HepG2 (cell line): ENCODE results near the gene IQSEC1. TPM values are rescaled to one million over a fixed set of nuclear protein-coding genes. Genes with fewer than 3 reads are reported as not detected.

Experiments used
- ASH2L ChIP-seq: fragments of 300-600, 200-600 bp; sonication (generic); IDR thresholded peaks from 2 replicates; pipeline ENCODE4 v1.7.0; 2017; ENCODE audit warnings: low read depth, mild to moderate bottlenecking, moderate library complexity, mixed read lengths, low read length; ENCODE audit not compliant: insufficient read length
- NR2F1 ChIP-seq, 2 experiments: fragments of 450-650 bp in 1 of 2; formaldehyde crosslinking in 1 of 2; IDR thresholded peaks; 2 replicates each; pipeline versions ENCODE4 v1.5.0 to v1.6.1; 2016 to 2020; ENCODE audit warnings: mild to moderate bottlenecking in 1 of 2, missing compliant biosample characterization in 1 of 2, missing genetic modification reagents in 1 of 2, moderate library complexity in 1 of 2
- SP5 ChIP-seq: IDR thresholded peaks from 2 replicates; pipeline ENCODE4 v1.6.1; 2016; ENCODE audit warnings: low read depth, borderline replicate concordance
- YY1 ChIP-seq: IDR thresholded peaks from 2 replicates; pipeline ENCODE4 v1.6.1; 2011; ENCODE audit warnings: low read length, low read depth, moderate library complexity, mild to moderate bottlenecking; ENCODE audit not compliant: insufficient read depth, insufficient replicate concordance
- ZBTB3 ChIP-seq: sonication (generic); formaldehyde crosslinking; IDR thresholded peaks from 2 replicates; pipeline ENCODE4 v1.4.0; 2020; ENCODE audit warnings: low read depth, mild to moderate bottlenecking, moderate library complexity, missing genetic modification reagents, borderline replicate concordance
- ZNF12 ChIP-seq: sonication (generic); formaldehyde crosslinking; IDR thresholded peaks from 2 replicates; pipeline ENCODE4 v1.5.0; 2020; ENCODE audit warnings: missing genetic modification reagents
- ZNF577 ChIP-seq: sonication (generic); formaldehyde crosslinking; IDR thresholded peaks from 2 replicates; pipeline ENCODE4 v1.4.0; 2020; ENCODE audit warnings: mild to moderate bottlenecking, low read depth, missing genetic modification reagents, borderline replicate concordance
- polyA plus RNA-seq, 8 experiments: library from polyadenylated mRNA; depleted of rRNA in 3 of 8; stranded (reverse) in 7 of 8; unstranded in 1 of 8; fragments of >200 nt; fragmentation: Illumina TruSeq in 4 of 8; extraction: Trizol in 4 of 8; gene quantifications; 2 replicates each; pipeline versions ENCODE4 v1.2.1 to v1.2.3, GENCODE V29; 2011 to 2016; ENCODE audit warnings: low read depth in 4 of 8, missing spikeins in 1 of 8, mixed read lengths in 1 of 8; ENCODE audit not compliant: insufficient read depth in 1 of 8
- total RNA-seq, 5 experiments: library from RNA; depleted of rRNA; stranded (reverse); fragments of >200 nt; fragmentation: Illumina TruSeq; extraction: Trizol; gene quantifications; 2 replicates each; pipeline ENCODE4 v1.2.3, GENCODE V29; 2016; ENCODE audit warnings: low read depth in 1 of 5
- TF ChIP-seq, protein P1 (sequence below), 2 experiments: sonication (generic) in 1 of 2; formaldehyde crosslinking in 1 of 2; IDR thresholded peaks; 2 replicates each; pipeline versions ENCODE4 v1.4.0 to v1.6.1; 2016 to 2020; ENCODE audit warnings: borderline replicate concordance in 1 of 2, low read depth in 1 of 2, mild to moderate bottlenecking in 1 of 2, missing genetic modification reagents in 1 of 2
- TF ChIP-seq, protein P2 (sequence below): sonication (generic); formaldehyde crosslinking; IDR thresholded peaks from 2 replicates; pipeline ENCODE4 v1.5.0; 2020; ENCODE audit warnings: mild to moderate bottlenecking, missing genetic modification reagents, borderline replicate concordance
- TF ChIP-seq, protein P3 (sequence below): sonication (generic); formaldehyde crosslinking; IDR thresholded peaks from 2 replicates; pipeline ENCODE4 v1.8.0; 2022; ENCODE audit warnings: mild to moderate bottlenecking, missing genetic modification reagents, borderline replicate concordance
- TF ChIP-seq, protein P4 (sequence below): sonication (generic); formaldehyde crosslinking; IDR thresholded peaks from 2 replicates; pipeline ENCODE4 v1.8.1; 2023; ENCODE audit warnings: mild to moderate bottlenecking, moderate library complexity, missing genetic modification reagents

The IQSEC1 gene
- total and polyA plus RNA-seq, 2 of the 13 experiments (the other 11 are each of a cell fraction or from before 2014, with no cell fraction given), result 17.4 to 20.2 TPM

DNA sequence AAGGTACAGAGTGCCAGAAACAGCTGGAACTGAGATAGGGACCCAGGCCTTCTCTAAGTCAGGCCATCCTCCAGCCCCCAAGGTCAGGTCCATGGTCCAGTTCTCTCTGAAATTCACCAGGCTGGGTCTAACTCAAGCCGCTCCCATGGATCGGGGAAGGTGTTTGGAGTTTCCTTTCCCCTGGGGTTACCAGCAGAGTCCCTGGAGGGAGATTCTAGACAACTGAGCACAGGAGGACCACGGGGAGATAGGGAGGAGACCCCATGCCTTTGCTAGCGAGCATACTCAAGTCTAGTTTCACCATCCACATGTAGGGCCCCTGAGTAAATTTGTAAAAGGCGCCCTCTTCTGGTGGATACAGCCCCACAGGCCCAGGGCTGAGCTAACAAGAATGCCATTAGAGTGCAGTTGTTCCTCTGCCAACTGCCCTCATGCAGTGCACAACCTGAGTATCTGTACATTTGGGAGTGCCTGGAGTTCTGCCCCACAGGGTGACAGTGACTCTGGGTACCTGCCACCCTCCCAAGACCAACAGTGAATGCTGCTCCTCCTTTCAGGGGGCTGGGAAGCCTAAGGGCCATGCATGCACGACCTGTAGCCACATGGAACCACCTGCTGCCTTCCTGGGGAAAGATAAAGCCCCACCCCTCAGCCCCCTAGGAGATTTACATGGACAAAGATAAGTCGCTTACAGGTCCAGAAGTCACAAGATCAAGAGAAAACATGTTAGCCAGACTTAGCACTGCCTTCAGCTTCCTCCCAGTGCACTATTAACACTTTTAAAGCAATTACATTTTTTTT lies 89.0 kb downstream of the IQSEC1 start (continued):
- TF ChIP-seq, protein P1, sequence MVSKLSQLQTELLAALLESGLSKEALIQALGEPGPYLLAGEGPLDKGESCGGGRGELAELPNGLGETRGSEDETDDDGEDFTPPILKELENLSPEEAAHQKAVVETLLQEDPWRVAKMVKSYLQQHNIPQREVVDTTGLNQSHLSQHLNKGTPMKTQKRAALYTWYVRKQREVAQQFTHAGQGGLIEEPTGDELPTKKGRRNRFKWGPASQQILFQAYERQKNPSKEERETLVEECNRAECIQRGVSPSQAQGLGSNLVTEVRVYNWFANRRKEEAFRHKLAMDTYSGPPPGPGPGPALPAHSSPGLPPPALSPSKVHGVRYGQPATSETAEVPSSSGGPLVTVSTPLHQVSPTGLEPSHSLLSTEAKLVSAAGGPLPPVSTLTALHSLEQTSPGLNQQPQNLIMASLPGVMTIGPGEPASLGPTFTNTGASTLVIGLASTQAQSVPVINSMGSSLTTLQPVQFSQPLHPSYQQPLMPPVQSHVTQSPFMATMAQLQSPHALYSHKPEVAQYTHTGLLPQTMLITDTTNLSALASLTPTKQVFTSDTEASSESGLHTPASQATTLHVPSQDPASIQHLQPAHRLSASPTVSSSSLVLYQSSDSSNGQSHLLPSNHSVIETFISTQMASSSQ (IDR thresholded peaks at IDR 0.05; ENCODE audit: low read depth), result no peak
- TF ChIP-seq, protein P1 (CRISPR knock-in tag; IDR thresholded peaks at IDR 0.05; ENCODE audit: borderline replicate concordance), result no peak
- TF ChIP-seq, protein P2, sequence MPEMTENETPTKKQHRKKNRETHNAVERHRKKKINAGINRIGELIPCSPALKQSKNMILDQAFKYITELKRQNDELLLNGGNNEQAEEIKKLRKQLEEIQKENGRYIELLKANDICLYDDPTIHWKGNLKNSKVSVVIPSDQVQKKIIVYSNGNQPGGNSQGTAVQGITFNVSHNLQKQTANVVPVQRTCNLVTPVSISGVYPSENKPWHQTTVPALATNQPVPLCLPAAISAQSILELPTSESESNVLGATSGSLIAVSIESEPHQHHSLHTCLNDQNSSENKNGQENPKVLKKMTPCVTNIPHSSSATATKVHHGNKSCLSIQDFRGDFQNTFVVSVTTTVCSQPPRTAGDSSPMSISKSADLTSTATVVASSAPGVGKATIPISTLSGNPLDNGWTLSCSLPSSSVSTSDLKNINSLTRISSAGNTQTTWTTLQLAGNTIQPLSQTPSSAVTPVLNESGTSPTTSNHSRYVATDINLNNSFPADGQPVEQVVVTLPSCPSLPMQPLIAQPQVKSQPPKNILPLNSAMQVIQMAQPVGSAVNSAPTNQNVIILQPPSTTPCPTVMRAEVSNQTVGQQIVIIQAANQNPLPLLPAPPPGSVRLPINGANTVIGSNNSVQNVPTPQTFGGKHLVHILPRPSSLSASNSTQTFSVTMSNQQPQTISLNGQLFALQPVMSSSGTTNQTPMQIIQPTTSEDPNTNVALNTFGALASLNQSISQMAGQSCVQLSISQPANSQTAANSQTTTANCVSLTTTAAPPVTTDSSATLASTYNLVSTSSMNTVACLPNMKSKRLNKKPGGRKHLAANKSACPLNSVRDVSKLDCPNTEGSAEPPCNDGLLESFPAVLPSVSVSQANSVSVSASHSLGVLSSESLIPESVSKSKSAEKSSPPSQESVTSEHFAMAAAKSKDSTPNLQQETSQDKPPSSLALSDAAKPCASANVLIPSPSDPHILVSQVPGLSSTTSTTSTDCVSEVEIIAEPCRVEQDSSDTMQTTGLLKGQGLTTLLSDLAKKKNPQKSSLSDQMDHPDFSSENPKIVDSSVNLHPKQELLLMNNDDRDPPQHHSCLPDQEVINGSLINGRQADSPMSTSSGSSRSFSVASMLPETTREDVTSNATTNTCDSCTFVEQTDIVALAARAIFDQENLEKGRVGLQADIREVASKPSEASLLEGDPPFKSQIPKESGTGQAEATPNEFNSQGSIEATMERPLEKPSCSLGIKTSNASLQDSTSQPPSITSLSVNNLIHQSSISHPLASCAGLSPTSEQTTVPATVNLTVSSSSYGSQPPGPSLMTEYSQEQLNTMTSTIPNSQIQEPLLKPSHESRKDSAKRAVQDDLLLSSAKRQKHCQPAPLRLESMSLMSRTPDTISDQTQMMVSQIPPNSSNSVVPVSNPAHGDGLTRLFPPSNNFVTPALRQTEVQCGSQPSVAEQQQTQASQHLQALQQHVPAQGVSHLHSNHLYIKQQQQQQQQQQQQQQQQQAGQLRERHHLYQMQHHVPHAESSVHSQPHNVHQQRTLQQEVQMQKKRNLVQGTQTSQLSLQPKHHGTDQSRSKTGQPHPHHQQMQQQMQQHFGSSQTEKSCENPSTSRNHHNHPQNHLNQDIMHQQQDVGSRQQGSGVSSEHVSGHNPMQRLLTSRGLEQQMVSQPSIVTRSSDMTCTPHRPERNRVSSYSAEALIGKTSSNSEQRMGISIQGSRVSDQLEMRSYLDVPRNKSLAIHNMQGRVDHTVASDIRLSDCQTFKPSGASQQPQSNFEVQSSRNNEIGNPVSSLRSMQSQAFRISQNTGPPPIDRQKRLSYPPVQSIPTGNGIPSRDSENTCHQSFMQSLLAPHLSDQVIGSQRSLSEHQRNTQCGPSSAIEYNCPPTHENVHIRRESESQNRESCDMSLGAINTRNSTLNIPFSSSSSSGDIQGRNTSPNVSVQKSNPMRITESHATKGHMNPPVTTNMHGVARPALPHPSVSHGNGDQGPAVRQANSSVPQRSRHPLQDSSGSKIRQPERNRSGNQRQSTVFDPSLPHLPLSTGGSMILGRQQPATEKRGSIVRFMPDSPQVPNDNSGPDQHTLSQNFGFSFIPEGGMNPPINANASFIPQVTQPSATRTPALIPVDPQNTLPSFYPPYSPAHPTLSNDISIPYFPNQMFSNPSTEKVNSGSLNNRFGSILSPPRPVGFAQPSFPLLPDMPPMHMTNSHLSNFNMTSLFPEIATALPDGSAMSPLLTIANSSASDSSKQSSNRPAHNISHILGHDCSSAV (CRISPR knock-in tag), result no peak
- no peak for TF ChIP-seq YY1
- TF ChIP-seq ASH2L, result no peak
- no peak for TF ChIP-seq ZNF577 (CRISPR knock-in tag)
- TF ChIP-seq SP5 (CRISPR knock-in tag), result no peak
- no peak for TF ChIP-seq ZBTB3 (CRISPR knock-in tag)
- TF ChIP-seq, protein P3, sequence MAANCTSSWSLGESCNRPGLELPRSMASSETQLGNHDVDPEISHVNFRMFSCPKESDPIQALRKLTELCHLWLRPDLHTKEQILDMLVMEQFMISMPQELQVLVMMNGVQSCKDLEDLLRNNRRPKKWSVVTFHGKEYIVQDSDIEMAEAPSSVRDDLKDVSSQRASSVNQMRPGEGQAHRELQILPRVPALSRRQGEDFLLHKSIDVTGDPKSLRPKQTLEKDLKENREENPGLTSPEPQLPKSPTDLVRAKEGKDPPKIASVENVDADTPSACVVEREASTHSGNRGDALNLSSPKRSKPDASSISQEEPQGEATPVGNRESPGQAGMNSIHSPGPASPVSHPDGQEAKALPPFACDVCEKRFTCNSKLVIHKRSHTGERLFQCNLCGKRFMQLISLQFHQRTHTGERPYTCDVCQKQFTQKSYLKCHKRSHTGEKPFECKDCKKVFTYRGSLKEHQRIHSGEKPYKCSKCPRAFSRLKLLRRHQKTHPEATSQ (CRISPR knock-in tag), result no peak
- TF ChIP-seq, protein P4, sequence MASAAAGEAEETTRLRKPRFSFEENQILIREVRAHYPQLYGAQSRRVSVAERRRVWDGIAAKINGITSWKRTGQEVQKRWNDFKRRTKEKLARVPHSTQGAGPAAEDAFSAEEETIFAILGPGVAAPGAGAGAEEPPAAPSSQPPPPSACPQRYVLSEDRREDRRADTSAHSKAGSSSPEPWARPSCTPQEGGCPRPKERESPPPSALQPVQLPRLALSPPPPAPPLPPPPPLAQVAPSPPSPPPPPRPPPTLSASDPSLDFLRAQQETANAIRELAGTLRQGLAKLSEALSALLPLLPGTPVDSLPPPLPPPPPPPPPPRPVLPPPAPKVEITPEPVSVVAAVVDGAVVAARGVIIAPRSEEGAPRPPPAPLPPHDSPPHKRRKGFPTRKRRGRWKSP (CRISPR knock-in tag), result 0 out of 2 replicates have a peak, but pooled peaks have one; percentile 22
- no peak for TF ChIP-seq ZNF12
- TF ChIP-seq NR2F1 (CRISPR knock-in tag; IDR thresholded peaks at IDR 0.05), result no peak
